Activated CD8-positive, alpha-beta T cell treated with anti-CD3 and anti-CD28 coated beads, Interleukin-2, amount 10 ng/mL, durations not matched to agents 7 days and 5 days (primary cell): ENCODE data around the gene ELFN1. TPM values are rescaled to one million over a fixed set of nuclear protein-coding genes. Genes with fewer than 3 reads are reported as not detected.

Experiments
- ATAC-seq: fragments of 150-1000 bp; cut with Tn5 transposase; one replicate; pipeline ENCODE4 v1.10.0; 2021; ENCODE audit warnings: moderate library complexity
- CTCF ChIA-PET: fragments of 350-600 bp; sonication (Branson Sonifier 250); formaldehyde crosslinking; loops from one replicate; lab custom pipeline; 2021; ENCODE audit warnings: antibody characterized with exemption; lab: Charles Lee
- POLR2A ChIA-PET: fragments of 350-600 bp; sonication (Branson Sonifier 250); formaldehyde crosslinking; loops from one replicate; lab custom pipeline; 2021; ENCODE audit warnings: antibody characterized with exemption; lab: Charles Lee
- DNase-seq: peaks from one replicate; pipeline ENCODE4 v3.0.0-alpha.2; 2020
- H3K27ac Mint-ChIP-seq: one replicate; pipeline ENCODE4 v1.8.0; 2021; ENCODE audit warnings: mild to moderate bottlenecking, mixed read lengths
- H3K27me3 Mint-ChIP-seq: one replicate; pipeline ENCODE4 v1.8.0; 2021; ENCODE audit warnings: low read depth, mixed read lengths
- H3K36me3 Mint-ChIP-seq: one replicate; pipeline ENCODE4 v1.8.0; 2021; ENCODE audit warnings: low read depth, mixed read lengths
- H3K4me1 Mint-ChIP-seq: one replicate; pipeline ENCODE4 v1.8.0; 2021; ENCODE audit warnings: low read depth, mixed read lengths
- H3K4me3 Mint-ChIP-seq: one replicate; pipeline ENCODE4 v1.8.0; 2021; ENCODE audit warnings: mild to moderate bottlenecking, mixed read lengths
- H3K9me3 Mint-ChIP-seq: one replicate; pipeline ENCODE4 v1.8.0; 2022; ENCODE audit warnings: mixed read lengths; ENCODE audit not compliant: insufficient read depth
- total RNA-seq, 2 experiments: library from RNA; stranded (reverse); gene quantifications; one replicate each; pipeline ENCODE4 v1.2.3, GENCODE V29; 2021

Gene ELFN1
- total RNA-seq, 2 experiments from 2014 or later: not detected

- no peak for ATAC-seq
- POLR2A ChIA-PET: no interaction called here
- no peak overlapping the region for H3K27ac Mint-ChIP-seq
- H3K36me3 Mint-ChIP-seq: no peaks in the 10 kb centered on the region
- peaks cover 2% of the 10 kb centered on the region for H3K27me3 Mint-ChIP-seq
- no peak overlapping the region for H3K4me3 Mint-ChIP-seq
- CTCF ChIA-PET: no interaction called here
- no peaks in the 10 kb centered on the region for H3K9me3 Mint-ChIP-seq
- no peak for DNase-seq
- H3K4me1 Mint-ChIP-seq: peaks cover 16% of the 10 kb centered on the region
Measured at GRCh38 chr7:1748839-1749173, 78.7 kb downstream of the ELFN1 start.

- Mint-ChIP-seq H3K4me3 (no peak overlapping the region), H3K27me3 (peaks cover 4% of the 10 kb centered on the region), H3K36me3 (no peaks in the 10 kb centered on the region), H3K4me1 (peaks cover 16% of the 10 kb centered on the region), H3K9me3 (no peaks in the 10 kb centered on the region), H3K27ac (no peak overlapping the region)
- ATAC-seq (no peak), DNase-seq (no peak)
- CTCF ChIA-PET: no interaction called here
- POLR2A ChIA-PET: interaction anchor here (1.2 kb wide), 1 partner anchor 14 kb away, joined by 3 read pairs; no protein-coding TSS in a partner anchor
Measured at GRCh38 chr7:1749351-1749863, 79.3 kb downstream of the ELFN1 start.

GRCh38 chr7:1749864-1750466, 79.9 kb downstream of the ELFN1 start:
- Mint-ChIP-seq H3K9me3 (no peaks in the 10 kb centered on the region), H3K36me3 (no peaks in the 10 kb centered on the region), H3K27ac (no peak overlapping the region), H3K4me1 (peaks cover 17% of the 10 kb centered on the region), H3K27me3 (peaks cover 7% of the 10 kb centered on the region), H3K4me3 (no peak overlapping the region)
- ATAC-seq (no peak), DNase-seq (no peak)
- ChIA-PET POLR2A (interaction anchor here (1.2 kb wide), 1 partner anchor 13 kb away, joined by 3 read pairs; no protein-coding TSS in a partner anchor), CTCF (no interaction called here)

- no peak for DNase-seq
- H3K4me3 Mint-ChIP-seq: no peak overlapping the region
- POLR2A ChIA-PET: interaction anchor here (1.2 kb wide), 1 partner anchor 13 kb away, joined by 3 read pairs; no protein-coding TSS in a partner anchor
Measured at GRCh38 chr7:1750541-1751021, 80.5 kb downstream of the ELFN1 start.

GRCh38 chr7:1752111-1752510, 82.0 kb downstream of the ELFN1 start:
- no peaks in the 10 kb centered on the region for H3K9me3 Mint-ChIP-seq
- no peaks in the 10 kb centered on the region for H3K36me3 Mint-ChIP-seq
- peaks cover 20% of the 10 kb centered on the region for H3K4me1 Mint-ChIP-seq
- POLR2A ChIA-PET: no interaction called here
- ATAC-seq (no peak), DNase-seq (no peak)
- no peak overlapping the region for H3K27ac Mint-ChIP-seq
- H3K27me3 Mint-ChIP-seq: peaks cover 12% of the 10 kb centered on the region
- H3K4me3 Mint-ChIP-seq: no peak overlapping the region
- CTCF ChIA-PET: no interaction called here

More at GRCh38 chr7:1750541-1751021, 80.5 kb downstream of the ELFN1 start:
- CTCF ChIA-PET: no interaction called here
- Mint-ChIP-seq H3K9me3 (no peaks in the 10 kb centered on the region), H3K4me1 (peaks cover 17% of the 10 kb centered on the region), H3K36me3 (no peaks in the 10 kb centered on the region), H3K27ac (no peak overlapping the region), H3K27me3 (peaks cover 7% of the 10 kb centered on the region)
- ATAC-seq: no peak

GRCh38 chr7:1752771-1753563, 82.9 kb downstream of the ELFN1 start:
- CTCF ChIA-PET: no interaction called here
- peak; percentile 34 for DNase-seq
- H3K4me3 Mint-ChIP-seq: no peak overlapping the region
- POLR2A ChIA-PET: no interaction called here
- no peak overlapping the region for H3K27ac Mint-ChIP-seq
- peaks cover 17% of the 10 kb centered on the region for H3K4me1 Mint-ChIP-seq
- H3K27me3 Mint-ChIP-seq: peaks cover 12% of the 10 kb centered on the region
- H3K36me3 Mint-ChIP-seq: no peaks in the 10 kb centered on the region
- no peak for ATAC-seq
- H3K9me3 Mint-ChIP-seq: no peaks in the 10 kb centered on the region

- ChIA-PET CTCF (no interaction called here), POLR2A (no interaction called here)
- ATAC-seq (no peak), DNase-seq (no peak)
- Mint-ChIP-seq H3K9me3 (no peaks in the 10 kb centered on the region), H3K36me3 (no peaks in the 10 kb centered on the region), H3K27me3 (peaks cover 12% of the 10 kb centered on the region), H3K4me1 (peaks cover 13% of the 10 kb centered on the region), H3K4me3 (no peak overlapping the region), H3K27ac (no peak overlapping the region)
Measured at GRCh38 chr7:1753564-1753867, 83.4 kb downstream of the ELFN1 start.

GRCh38 chr7:1754345-1754908, 84.3 kb downstream of the ELFN1 start:
- no peak for ATAC-seq
- DNase-seq: no peak
- ChIA-PET POLR2A (no interaction called here), CTCF (no interaction called here)
- Mint-ChIP-seq H3K4me1 (peaks cover 13% of the 10 kb centered on the region), H3K9me3 (no peaks in the 10 kb centered on the region), H3K27ac (no peak overlapping the region), H3K27me3 (peaks cover 12% of the 10 kb centered on the region), H3K4me3 (no peak overlapping the region), H3K36me3 (no peaks in the 10 kb centered on the region)

- ATAC-seq: no peak
- no peak overlapping the region for H3K4me3 Mint-ChIP-seq
- H3K27ac Mint-ChIP-seq: no peak overlapping the region
- H3K4me1 Mint-ChIP-seq: peaks cover 13% of the 10 kb centered on the region
- no peaks in the 10 kb centered on the region for H3K36me3 Mint-ChIP-seq
- no peaks in the 10 kb centered on the region for H3K9me3 Mint-ChIP-seq
- no peak for DNase-seq
- POLR2A ChIA-PET: no interaction called here
- CTCF ChIA-PET: no interaction called here
- H3K27me3 Mint-ChIP-seq: peaks cover 12% of the 10 kb centered on the region
Measured at GRCh38 chr7:1755783-1756625, 85.9 kb downstream of the ELFN1 start.

- Mint-ChIP-seq H3K36me3 (no peaks in the 10 kb centered on the region), H3K9me3 (peaks cover 6% of the 10 kb centered on the region), H3K27me3 (peaks cover 12% of the 10 kb centered on the region), H3K27ac (no peak overlapping the region), H3K4me1 (peaks cover 13% of the 10 kb centered on the region), H3K4me3 (no peak overlapping the region)
- ATAC-seq (no peak), DNase-seq (no peak)
- POLR2A ChIA-PET: no interaction called here
- CTCF ChIA-PET: no interaction called here
Measured at GRCh38 chr7:1757601-1758000, 87.5 kb downstream of the ELFN1 start.

- Mint-ChIP-seq H3K4me3 (no peak overlapping the region), H3K4me1 (peaks cover 9% of the 10 kb centered on the region), H3K9me3 (peaks cover 13% of the 10 kb centered on the region), H3K36me3 (no peaks in the 10 kb centered on the region), H3K27ac (no peak overlapping the region), H3K27me3 (peaks cover 12% of the 10 kb centered on the region)
- ChIA-PET POLR2A (no interaction called here), CTCF (interaction anchor here (1.1 kb wide), 2 partner anchors 165 to 590 kb away, joined by 3 to 4 read pairs; no protein-coding TSS in a partner anchor)
- peak; percentile 42 for DNase-seq
- peak; percentile 47 for ATAC-seq
Measured at GRCh38 chr7:1758028-1758858, 88.2 kb downstream of the ELFN1 start.
